ENCODE data around the gene BCL11A.

GRCh38 chr2:60531701-60532133 lies 21.7 kb downstream of the BCL11A start:
- no peak for TF ChIP-seq TCF7L2 (IDR thresholded peaks at IDR 0.05; ENCODE audit: low read depth, low read length)
- no peak for TF ChIP-seq CTCF (IDR thresholded peaks at IDR 0.05)
- TF ChIP-seq POLR2AphosphoS5 (IDR thresholded peaks at IDR 0.05; ENCODE audit: low read depth, low read length), result no peak
- no peak for TF ChIP-seq SIN3A (IDR thresholded peaks at IDR 0.05; ENCODE audit: borderline replicate concordance, insufficient read depth, low read depth, low read length)
